Measurements from ENCODE around the gene ENPP6.

GRCh38 chr4:184193556-184194525 lies 23.8 kb downstream of the ENPP6 start:
- TF ChIP-seq CTCF (conservative IDR thresholded peaks at IDR 0.05; ENCODE audit: low read length) = no peak
- no peak for TF ChIP-seq EZH2phosphoT487 (IDR thresholded peaks at IDR 0.05; ENCODE audit: borderline replicate concordance, low read depth, low read length)

Measured in OCI-LY7 (cell line).